GM20431 (cell line): ENCODE data around the gene LIG3.
"Not testable (repeated sequence)": the region's sequence is repeated elsewhere in the genome, so short reads cannot be mapped to it uniquely, and the experiment has no call there.

Experiments
- in situ Hi-C: fragments of 300-500 bp; cut with MseI, MboI; formaldehyde crosslinking; loops from one replicate; pipeline ENCODE4 v1.15.0; 2020; ENCODE audit warnings: low sequenced_read_pairs; ENCODE audit not compliant: unreplicated experiment

LIG3 gene

DNA sequence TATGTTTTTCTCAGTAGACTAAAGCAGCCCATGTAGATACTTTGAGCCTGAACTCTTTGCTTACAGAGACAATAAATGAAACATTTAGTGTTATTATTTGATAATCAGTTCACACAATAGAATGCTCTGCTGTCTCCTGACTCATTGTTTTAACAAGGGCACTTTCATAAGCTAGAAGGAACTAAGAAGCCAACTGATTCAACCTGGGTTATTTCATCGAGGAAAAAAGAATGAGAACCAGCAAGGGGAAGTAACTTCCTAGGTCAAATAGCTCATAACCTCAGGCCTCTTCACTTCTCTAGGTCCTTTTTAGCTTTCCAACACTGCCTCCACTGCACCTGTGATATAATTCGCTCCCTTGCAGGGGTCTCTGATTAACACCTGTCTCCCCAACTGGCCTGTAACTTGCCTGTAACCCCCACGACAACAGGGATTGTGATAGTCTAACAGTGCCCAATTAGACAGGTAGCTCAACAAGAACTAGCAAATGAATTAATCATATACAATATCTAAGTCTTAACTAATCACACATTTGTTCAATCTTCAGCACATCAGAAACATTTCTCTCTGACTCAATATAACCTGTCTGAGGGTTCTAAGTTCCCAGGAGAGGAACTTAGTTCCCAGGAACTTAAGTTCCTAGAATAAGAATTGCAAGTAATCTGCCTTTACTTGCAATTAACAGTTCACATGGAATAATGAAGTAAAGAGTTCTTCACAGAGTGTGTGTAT, 48.4 kb downstream of the LIG3 start:
- in situ Hi-C loops: no loop called here

DNA sequence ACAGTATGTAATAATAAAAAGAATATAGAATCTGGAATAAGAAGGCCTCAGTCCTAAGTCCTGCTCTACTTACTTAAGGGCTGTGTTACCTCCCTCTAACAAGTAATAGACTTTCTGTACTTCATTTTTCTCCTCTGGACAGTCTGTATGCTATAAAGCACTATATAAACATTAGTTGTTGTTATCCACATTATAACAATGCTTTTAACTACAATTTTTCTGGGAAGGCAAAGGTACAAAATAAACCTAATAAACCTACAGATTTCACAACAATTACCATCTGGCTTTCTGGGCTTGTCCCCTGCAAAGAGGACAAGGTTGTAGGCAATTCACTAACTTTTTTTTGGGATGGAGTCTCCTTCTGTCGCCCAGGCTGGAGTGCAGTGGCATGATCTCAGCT, 50.5 kb downstream of the LIG3 start:
- in situ Hi-C loops: no loop called here

GRCh38 chr17:35038453-35038852, 58.1 kb downstream of the LIG3 start:
- in situ Hi-C loops: no loop called here

DNA sequence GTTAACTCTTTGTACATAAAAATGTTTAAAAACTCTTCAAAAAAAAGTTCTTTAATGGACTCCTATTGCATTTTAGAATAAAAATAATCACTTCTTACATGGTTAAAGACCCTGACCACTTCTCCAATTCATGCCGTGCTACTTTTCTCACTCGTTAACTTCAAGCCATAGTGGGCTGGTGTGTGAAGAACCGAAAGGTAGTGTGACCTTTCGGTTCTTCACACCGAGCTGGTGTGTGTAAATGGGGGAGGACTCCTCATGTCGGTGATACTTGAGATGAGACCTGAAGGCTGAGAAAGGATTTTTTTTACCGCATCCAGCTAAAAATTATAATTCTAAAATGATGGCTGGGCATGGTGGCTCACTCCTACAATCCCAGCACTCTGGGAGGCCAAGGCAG, 61.1 kb downstream of the LIG3 start:
- in situ Hi-C loops: no loop called here

DNA sequence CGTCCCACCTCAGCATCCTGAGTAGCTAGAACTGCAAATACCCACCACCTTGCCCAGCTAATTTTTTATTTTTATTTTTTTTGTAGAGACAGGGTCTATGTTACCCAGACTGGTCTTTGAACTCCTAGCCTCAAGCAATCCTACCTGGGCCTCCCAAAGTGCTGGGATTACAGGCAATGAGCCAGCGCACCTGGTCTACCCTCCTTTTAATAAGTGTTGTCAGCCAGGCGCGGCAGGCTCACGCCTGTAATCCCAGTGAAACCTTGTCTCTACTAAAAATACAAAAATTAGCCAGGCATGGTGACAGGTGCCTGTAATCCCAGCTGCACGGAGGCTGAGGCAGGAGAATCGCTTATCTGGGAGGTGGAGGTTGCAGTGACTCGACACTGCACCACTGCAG, 63.9 kb downstream of the LIG3 start:
- in situ Hi-C loops: no loop called here

DNA sequence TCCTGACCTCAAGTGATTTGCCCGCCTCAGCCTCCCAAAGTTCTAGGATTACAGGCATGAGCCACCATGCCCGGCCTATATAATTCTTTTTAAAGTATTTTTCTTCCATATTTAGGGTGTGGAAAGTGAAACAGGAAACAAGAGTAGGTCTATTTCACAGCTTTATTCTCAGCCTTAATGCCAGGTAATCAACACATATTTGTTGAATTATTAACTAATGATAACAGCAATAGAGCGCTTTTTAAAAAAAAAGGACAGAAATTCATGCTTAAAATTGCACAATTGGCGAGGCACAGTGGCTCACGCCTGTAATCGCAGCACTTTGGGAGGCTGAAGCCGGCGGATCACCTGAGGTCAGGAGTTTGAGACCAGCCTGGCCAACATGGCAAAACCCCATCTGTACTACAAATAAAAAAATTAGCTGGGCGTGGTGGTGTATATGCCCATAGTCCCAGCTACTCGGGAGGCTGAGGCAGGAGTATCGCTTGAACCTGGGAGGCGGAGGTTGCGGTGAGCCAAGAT, 65.2 kb downstream of the LIG3 start:
- in situ Hi-C loops: not testable (repeated sequence)

DNA sequence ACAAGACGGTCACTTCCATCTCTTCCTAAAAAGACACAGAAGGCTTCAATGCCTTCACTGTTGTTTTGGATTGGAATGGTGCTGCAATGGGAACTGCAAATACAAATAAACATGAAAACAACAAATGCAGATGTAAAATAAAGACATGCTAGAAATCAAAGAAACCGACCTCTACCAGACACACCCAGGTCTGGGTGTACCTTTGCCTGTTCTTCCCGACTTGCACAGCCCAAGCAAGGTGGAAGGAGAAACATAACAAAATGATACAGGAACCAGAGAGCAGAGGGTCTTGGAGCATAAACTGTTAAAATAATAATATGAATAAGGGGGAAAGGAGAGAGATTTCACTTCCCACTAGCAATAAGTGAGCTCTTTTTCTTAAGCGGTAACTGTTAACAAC, 65.9 kb downstream of the LIG3 start:
- in situ Hi-C loops: no loop called here

GRCh38 chr17:35046740-35047283, 66.5 kb downstream of the LIG3 start:
- in situ Hi-C loops: no loop called here

DNA sequence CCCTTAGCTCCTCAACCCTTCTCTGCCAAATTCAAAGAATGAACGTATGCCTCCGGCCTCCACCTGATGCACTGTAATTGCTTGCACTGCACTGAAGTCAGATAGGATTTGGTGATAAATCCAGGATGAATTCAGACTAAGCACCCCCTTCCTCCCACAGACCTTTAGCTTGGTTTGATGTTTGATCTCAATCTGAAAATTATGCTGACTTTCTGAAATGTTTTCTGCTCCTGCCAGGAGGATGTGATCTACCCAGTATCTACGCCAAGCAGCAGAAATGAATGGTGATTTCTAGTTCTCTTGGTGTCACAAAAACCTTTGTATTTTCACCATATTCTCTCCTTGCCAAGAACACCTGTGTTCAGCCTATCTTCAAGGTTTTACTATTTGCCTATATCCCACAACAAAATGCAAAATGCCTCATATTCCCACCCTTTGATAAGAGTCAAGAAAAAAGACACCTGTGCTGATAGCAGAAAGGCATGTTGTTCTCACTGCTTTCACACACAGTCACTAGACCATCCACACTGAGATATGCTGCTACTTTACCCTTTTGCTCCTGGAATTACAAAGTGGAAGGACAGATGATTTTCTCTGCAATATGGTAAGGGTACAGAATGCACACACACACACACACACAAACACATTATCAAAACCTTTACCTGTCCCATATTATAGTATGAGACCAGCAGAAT, 68.5 kb downstream of the LIG3 start:
- in situ Hi-C loops: no loop called here

DNA sequence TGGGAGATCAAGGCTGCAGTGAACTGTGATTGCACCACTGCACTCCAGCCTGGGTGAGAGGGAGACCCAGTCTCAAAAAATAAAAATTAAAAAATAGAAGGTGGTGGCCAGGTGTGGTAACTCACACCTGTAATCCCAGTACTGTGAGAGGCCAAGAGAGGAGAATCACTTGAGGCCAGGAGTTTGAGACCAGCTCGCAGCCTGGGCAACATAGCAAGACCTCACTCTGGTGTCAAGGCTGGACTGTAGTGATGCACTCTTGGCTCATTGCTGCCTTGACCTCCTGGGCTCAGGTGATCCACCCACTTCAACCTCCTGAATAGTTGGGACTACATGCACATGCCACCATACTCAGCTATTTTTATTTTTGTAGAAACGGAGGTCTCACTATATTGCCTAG, 69.9 kb downstream of the LIG3 start:
- in situ Hi-C loops: no loop called here

DNA sequence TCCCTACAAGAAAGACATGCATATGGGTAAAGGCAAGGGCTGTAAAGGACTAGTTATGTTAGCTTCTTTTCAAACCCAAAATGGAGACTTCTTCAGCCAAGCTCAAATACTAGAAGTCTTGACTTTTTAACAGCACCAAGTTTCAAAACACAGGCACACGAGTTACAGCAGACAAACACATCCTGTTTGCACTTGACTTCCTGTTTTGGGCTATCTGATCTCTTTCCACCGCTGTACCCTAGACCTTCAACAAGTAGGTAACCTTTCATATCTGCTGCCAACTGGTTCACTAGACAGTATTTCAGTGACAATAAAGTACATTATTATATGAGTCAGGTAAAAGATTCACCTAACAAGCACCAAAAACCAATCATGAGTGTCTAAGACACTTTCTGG, 70.9 kb downstream of the LIG3 start:
- in situ Hi-C loops: no loop called here

- in situ Hi-C loops: no loop called here
Measured at GRCh38 chr17:35051579-35052240, 71.4 kb downstream of the LIG3 start.

- in situ Hi-C loops: no loop called here
Measured at GRCh38 chr17:35052241-35052610, 71.9 kb downstream of the LIG3 start.

GRCh38 chr17:35052780-35053179, 72.5 kb downstream of the LIG3 start:
- in situ Hi-C loops: no loop called here

DNA sequence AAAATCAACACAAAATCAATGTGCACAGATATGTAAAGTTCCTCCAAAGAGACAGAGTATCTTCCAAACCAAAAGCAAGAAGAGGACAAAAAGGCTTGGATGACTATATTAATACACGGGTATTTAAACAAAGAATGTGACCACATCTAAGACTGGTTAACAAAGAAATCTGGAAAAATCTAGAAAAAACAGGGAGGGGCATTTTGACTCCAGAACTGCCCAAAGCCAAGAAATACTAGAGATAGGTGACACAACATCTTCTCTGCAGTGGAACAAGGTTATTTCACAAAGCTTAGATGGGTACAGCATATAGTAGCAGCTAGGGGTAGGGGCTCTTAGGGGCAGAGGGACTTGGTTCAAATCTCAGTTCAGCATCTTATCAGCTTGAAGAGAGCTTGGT, 72.9 kb downstream of the LIG3 start:
- in situ Hi-C loops: no loop called here

- in situ Hi-C loops: no loop called here
Measured at GRCh38 chr17:35056013-35056412, 75.7 kb downstream of the LIG3 start.

GRCh38 chr17:35057332-35057915, 77.1 kb downstream of the LIG3 start:
- in situ Hi-C loops: no loop called here
